HepG2 (cell line): ENCODE data around the gene ZNF644. TPM values are rescaled to one million over a fixed set of nuclear protein-coding genes. Genes with fewer than 3 reads are reported as not detected.

Experiments
- ATAC-seq: fragments of 200-7000 bp; cut with Tn5 transposase; 3 replicates; pipeline ENCODE4 v1.9.1; 2020; ENCODE audit warnings: mild to moderate bottlenecking, moderate library complexity
- BruUV-seq: library from RNA; stranded (reverse); fragments of 400-500 nt; replicated peaks from 2 replicates; lab custom pipeline; 2021; lab: Mats Ljungman, UMichigan
- CTCF ChIA-PET: fragments of 300-600 bp; formaldehyde crosslinking; extraction: SDS; loops from one replicate; lab custom pipeline; 2021; ENCODE audit warnings: low total read pairs, inconsistent platforms, low intra/inter-chr PET ratio; lab: Yijun Ruan, JAX
- POLR2A ChIA-PET: fragments of 350-600 bp; sonication (Branson Sonifier 250); formaldehyde crosslinking; loops from one replicate; lab custom pipeline; 2020; ENCODE audit warnings: antibody characterized with exemption, inconsistent platforms; lab: Yijun Ruan, JAX
- DNase-seq: peaks from one replicate; pipeline ENCODE4 v3.0.0-alpha.2; 2015; ENCODE audit warnings: low spot score
- FAIRE-seq: peaks from 3 replicates; lab custom pipeline; 2011; peaks lifted over from hg19 to GRCh38; lab: Jason Lieb, UNC
- H2AFZ ChIP-seq: one replicate; pipeline ENCODE4 v1.6.1; 2011; ENCODE audit warnings: low read length, inconsistent platforms
- H3K27ac ChIP-seq: fragments of 300-600 bp; 3 replicates; pipeline ENCODE4 v1.8.0; 2011; ENCODE audit warnings: mixed run types, mild to moderate bottlenecking, mixed read lengths, low read length, inconsistent platforms; ENCODE audit not compliant: insufficient read depth; ENCODE audit errors: extremely low read length
- H3K27me3 ChIP-seq, 2 experiments: fragments of 200-600 bp in 1 of 2; 2 replicates in 1 of 2; 3 replicates in 1 of 2; pipeline versions ENCODE4 v1.6.0 to v1.8.0; 2011; ENCODE audit warnings: low read length in 2 of 2, mild to moderate bottlenecking in 2 of 2, moderate library complexity in 2 of 2, inconsistent platforms in 1 of 2; ENCODE audit not compliant: insufficient read depth in 2 of 2, control insufficient read depth in 1 of 2
- H3K36me3 ChIP-seq, 2 experiments: fragments of 200-600 bp in 1 of 2; replicated peaks in 1 of 2; 2 replicates in 1 of 2; 3 replicates in 1 of 2; pipeline versions ENCODE4 v1.5.1 to v1.8.0; 2011; ENCODE audit warnings: low read length in 2 of 2, inconsistent platforms in 1 of 2; ENCODE audit not compliant: insufficient read depth in 2 of 2, control insufficient read depth in 1 of 2
- H3K4me1 ChIP-seq: 2 replicates; pipeline ENCODE4 v1.5.1; 2012; ENCODE audit warnings: low read length, inconsistent platforms; ENCODE audit not compliant: insufficient read depth
- H3K4me2 ChIP-seq: 2 replicates; pipeline ENCODE4 v1.6.0; 2011; ENCODE audit warnings: low read depth, low read length, inconsistent platforms
- H3K4me3 ChIP-seq, 3 experiments: fragments of 200-600 bp in 1 of 3; sonication (generic), shearing (Covaris generic) in 1 of 3; replicated peaks in 1 of 3; 2 replicates each; pipeline ENCODE4 v1.5.1; 2011 to 2016; ENCODE audit warnings: low read length in 3 of 3, inconsistent platforms in 2 of 3, low read depth in 2 of 3, mild to moderate bottlenecking in 2 of 3, control low read depth in 1 of 3, mixed read lengths in 1 of 3; ENCODE audit not compliant: insufficient read depth in 1 of 3
- H3K79me2 ChIP-seq: one replicate; pipeline ENCODE4 v1.6.1; 2011; ENCODE audit warnings: low read length, inconsistent platforms; ENCODE audit not compliant: insufficient read depth
- H3K9ac ChIP-seq: 2 replicates; pipeline ENCODE4 v1.6.0; 2011; ENCODE audit warnings: mild to moderate bottlenecking, low read depth, low read length, inconsistent platforms; ENCODE audit not compliant: insufficient read depth
- H3K9me3 ChIP-seq: 2 replicates; pipeline ENCODE4 v1.5.1; 2012; ENCODE audit warnings: mild to moderate bottlenecking, low read length
- H4K20me1 ChIP-seq: 2 replicates; pipeline ENCODE4 v1.6.0; 2011; ENCODE audit warnings: inconsistent platforms, mild to moderate bottlenecking, low read length, moderate library complexity; ENCODE audit not compliant: insufficient read depth
- KDM1A ChIP-seq: IDR thresholded peaks from 2 replicates; pipeline ENCODE4 v1.6.1; 2016; ENCODE audit warnings: missing compliant biosample characterization
- PPARG ChIP-seq: conservative IDR thresholded peaks from 2 replicates; pipeline ENCODE4 v1.6.1; 2016; ENCODE audit warnings: missing biosample characterization, missing genetic modification reagents
- RFX3 ChIP-seq: IDR thresholded peaks from 2 replicates; pipeline ENCODE4 v1.6.1; 2016; ENCODE audit warnings: missing biosample characterization, missing genetic modification reagents
- SKIL ChIP-seq: sonication (generic); formaldehyde crosslinking; IDR thresholded peaks from 2 replicates; pipeline ENCODE4 v1.8.0; 2022; ENCODE audit warnings: missing genetic modification reagents, mild to moderate bottlenecking, moderate library complexity, borderline replicate concordance
- TAF15 ChIP-seq: fragments of 200-400 bp; formaldehyde crosslinking; IDR thresholded peaks from one replicate; pipeline ENCODE4 v1.6.1; 2018; ENCODE audit warnings: mild to moderate bottlenecking, low read depth, low read length; ENCODE audit not compliant: poor library complexity, severe bottlenecking
- YEATS2 ChIP-seq: sonication (generic); formaldehyde crosslinking; IDR thresholded peaks from 2 replicates; pipeline ENCODE4 v1.4.0; 2020; ENCODE audit warnings: missing genetic modification reagents, borderline replicate concordance
- WGBS: methylation state at CpG from one replicate; pipeline ENCODE4 v1.1.6; 2017; ENCODE audit warnings: low lambda C conversion rate; 5-methylcytosine and 5-hydroxymethylcytosine counted together
- in situ Hi-C: cut with HindIII; loops from 2 replicates; pipeline ENCODE4 v1.10.0; 2017; ENCODE audit warnings: low pct_unique_long_range_greater_than_20kb; ENCODE audit not compliant: extremely low pct_ligation_motif_present
- intact Hi-C: fragments of 100-400 bp; cut with micrococcal nuclease; formaldehyde crosslinking; loops from one replicate; pipeline ENCODE4 v1.10.0; 2022; ENCODE audit not compliant: unreplicated experiment
- polyA plus RNA-seq, 8 experiments: library from polyadenylated mRNA; depleted of rRNA in 3 of 8; stranded (reverse) in 7 of 8; unstranded in 1 of 8; fragments of >200 nt; fragmentation: Illumina TruSeq in 4 of 8; extraction: Trizol in 4 of 8; gene quantifications; 2 replicates each; pipeline versions ENCODE4 v1.2.1 to v1.2.3, GENCODE V29; 2011 to 2016; ENCODE audit warnings: low read depth in 4 of 8, missing spikeins in 1 of 8, mixed read lengths in 1 of 8; ENCODE audit not compliant: insufficient read depth in 1 of 8
- total RNA-seq, 5 experiments: library from RNA; depleted of rRNA; stranded (reverse); fragments of >200 nt; fragmentation: Illumina TruSeq; extraction: Trizol; gene quantifications; 2 replicates each; pipeline ENCODE4 v1.2.3, GENCODE V29; 2016; ENCODE audit warnings: low read depth in 1 of 5
- TF ChIP-seq, protein P1 (sequence below): sonication (generic); formaldehyde crosslinking; IDR thresholded peaks from 2 replicates; pipeline ENCODE4 v1.5.0; 2020; ENCODE audit warnings: mild to moderate bottlenecking, missing genetic modification reagents
- TF ChIP-seq, protein P2 (sequence below), 2 experiments: fragments of 450-650 bp in 1 of 2; sonication (generic) in 1 of 2; formaldehyde crosslinking in 1 of 2; IDR thresholded peaks; 2 replicates each; pipeline versions ENCODE4 v1.6.1 to v1.8.0; 2016 to 2022; ENCODE audit warnings: antibody characterized with exemption in 1 of 2, mild to moderate bottlenecking in 1 of 2, missing genetic modification reagents in 1 of 2

The ZNF644 gene
- total and polyA plus RNA-seq, 2 of the 13 experiments (the other 11 are each of a cell fraction or from before 2014, with no cell fraction given) = 17.7 to 51.7 TPM

GRCh38 chr1:91012196-91012595 is 9.6 kb downstream of the ZNF644 start (continued):
- TF ChIP-seq PPARG (CRISPR knock-in tag) = no peak

GRCh38 chr1:91011726-91012125 is 10.1 kb downstream of the ZNF644 start:
- ChIA-PET POLR2A (no interaction called here), CTCF (no interaction called here)
- BruUV-seq = no TSS peak
- Histone ChIP-seq H3K4me2 (no peak overlapping the region), H3K9me3 (no peaks in the 10 kb centered on the region), H3K36me3 (peaks cover 0 to 4% of the 10 kb centered on the region in 2 experiments; a peak in 1 of 5 replicates), H3K27ac (no peak overlapping the region), H3K79me2 (peaks cover 99% of the 10 kb centered on the region), H3K27me3 (no peaks in the 10 kb centered on the region), H3K9ac (no peak overlapping the region), H4K20me1 (peaks cover 42% of the 10 kb centered on the region), H2AFZ (no peak overlapping the region), H3K4me3 (no peak overlapping the region), H3K4me1 (peaks cover 64% of the 10 kb centered on the region)
- no peak for ATAC-seq
- intact Hi-C loops (no loop called here), in situ Hi-C loops (no loop called here)
- no peak for FAIRE-seq
- no peak for DNase-seq
- no peak for TF ChIP-seq YEATS2 (CRISPR knock-in tag)
- TF ChIP-seq, protein P1, sequence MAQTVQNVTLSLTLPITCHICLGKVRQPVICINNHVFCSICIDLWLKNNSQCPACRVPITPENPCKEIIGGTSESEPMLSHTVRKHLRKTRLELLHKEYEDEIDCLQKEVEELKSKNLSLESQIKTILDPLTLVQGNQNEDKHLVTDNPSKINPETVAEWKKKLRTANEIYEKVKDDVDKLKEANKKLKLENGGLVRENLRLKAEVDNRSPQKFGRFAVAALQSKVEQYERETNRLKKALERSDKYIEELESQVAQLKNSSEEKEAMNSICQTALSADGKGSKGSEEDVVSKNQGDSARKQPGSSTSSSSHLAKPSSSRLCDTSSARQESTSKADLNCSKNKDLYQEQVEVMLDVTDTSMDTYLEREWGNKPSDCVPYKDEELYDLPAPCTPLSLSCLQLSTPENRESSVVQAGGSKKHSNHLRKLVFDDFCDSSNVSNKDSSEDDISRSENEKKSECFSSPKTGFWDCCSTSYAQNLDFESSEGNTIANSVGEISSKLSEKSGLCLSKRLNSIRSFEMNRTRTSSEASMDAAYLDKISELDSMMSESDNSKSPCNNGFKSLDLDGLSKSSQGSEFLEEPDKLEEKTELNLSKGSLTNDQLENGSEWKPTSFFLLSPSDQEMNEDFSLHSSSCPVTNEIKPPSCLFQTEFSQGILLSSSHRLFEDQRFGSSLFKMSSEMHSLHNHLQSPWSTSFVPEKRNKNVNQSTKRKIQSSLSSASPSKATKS (CRISPR knock-in tag) = no peak
- TF ChIP-seq KDM1A (CRISPR knock-in tag) = no peak
- no peak for TF ChIP-seq TAF15
- no peak for TF ChIP-seq RFX3 (CRISPR knock-in tag)
- TF ChIP-seq, protein P2, sequence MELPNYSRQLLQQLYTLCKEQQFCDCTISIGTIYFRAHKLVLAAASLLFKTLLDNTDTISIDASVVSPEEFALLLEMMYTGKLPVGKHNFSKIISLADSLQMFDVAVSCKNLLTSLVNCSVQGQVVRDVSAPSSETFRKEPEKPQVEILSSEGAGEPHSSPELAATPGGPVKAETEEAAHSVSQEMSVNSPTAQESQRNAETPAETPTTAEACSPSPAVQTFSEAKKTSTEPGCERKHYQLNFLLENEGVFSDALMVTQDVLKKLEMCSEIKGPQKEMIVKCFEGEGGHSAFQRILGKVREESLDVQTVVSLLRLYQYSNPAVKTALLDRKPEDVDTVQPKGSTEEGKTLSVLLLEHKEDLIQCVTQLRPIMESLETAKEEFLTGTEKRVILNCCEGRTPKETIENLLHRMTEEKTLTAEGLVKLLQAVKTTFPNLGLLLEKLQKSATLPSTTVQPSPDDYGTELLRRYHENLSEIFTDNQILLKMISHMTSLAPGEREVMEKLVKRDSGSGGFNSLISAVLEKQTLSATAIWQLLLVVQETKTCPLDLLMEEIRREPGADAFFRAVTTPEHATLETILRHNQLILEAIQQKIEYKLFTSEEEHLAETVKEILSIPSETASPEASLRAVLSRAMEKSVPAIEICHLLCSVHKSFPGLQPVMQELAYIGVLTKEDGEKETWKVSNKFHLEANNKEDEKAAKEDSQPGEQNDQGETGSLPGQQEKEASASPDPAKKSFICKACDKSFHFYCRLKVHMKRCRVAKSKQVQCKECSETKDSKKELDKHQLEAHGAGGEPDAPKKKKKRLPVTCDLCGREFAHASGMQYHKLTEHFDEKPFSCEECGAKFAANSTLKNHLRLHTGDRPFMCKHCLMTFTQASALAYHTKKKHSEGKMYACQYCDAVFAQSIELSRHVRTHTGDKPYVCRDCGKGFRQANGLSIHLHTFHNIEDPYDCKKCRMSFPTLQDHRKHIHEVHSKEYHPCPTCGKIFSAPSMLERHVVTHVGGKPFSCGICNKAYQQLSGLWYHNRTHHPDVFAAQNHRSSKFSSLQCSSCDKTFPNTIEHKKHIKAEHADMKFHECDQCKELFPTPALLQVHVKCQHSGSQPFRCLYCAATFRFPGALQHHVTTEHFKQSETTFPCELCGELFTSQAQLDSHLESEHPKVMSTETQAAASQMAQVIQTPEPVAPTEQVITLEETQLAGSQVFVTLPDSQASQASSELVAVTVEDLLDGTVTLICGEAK (IDR thresholded peaks at IDR 0.05) = no peak
- TF ChIP-seq, protein P2 (CRISPR knock-in tag; IDR thresholded peaks at IDR 0.05) = no peak
- TF ChIP-seq SKIL (CRISPR knock-in tag) = no peak
- 95% methylated on average over 1 of the region's 1 CpG for WGBS
